SK-N-SH treated with all-trans-retinoic acid at 6 μM for 48 hours (cell line): ENCODE data around the gene DPH3.

Experiments used
- ARNTL ChIP-seq: fragments of 450-650 bp; formaldehyde crosslinking; IDR thresholded peaks from 2 replicates; pipeline ENCODE4 v1.5.0; 2020; ENCODE audit warnings: low read depth, mild to moderate bottlenecking, moderate library complexity, borderline replicate concordance
- CSDC2 ChIP-seq: fragments of 250-450 bp; sonication (Bioruptor Pico); IDR thresholded peaks from 2 replicates; pipeline ENCODE4 v1.5.0; 2020; ENCODE audit warnings: mild to moderate bottlenecking, moderate library complexity
- GLIS3 ChIP-seq: fragments of 250-450 bp; sonication (Bioruptor Pico); IDR thresholded peaks from 2 replicates; pipeline ENCODE4 v1.5.0; 2020; ENCODE audit warnings: mild to moderate bottlenecking, moderate library complexity
- ISL1 ChIP-seq: fragments of 250-450 bp; sonication (Bioruptor Pico); IDR thresholded peaks from 2 replicates; pipeline ENCODE4 v2.1.2; 2022; ENCODE audit warnings: mild to moderate bottlenecking, moderate library complexity
- PPARA ChIP-seq: fragments of 250-450 bp; sonication (Bioruptor Pico); IDR thresholded peaks from 2 replicates; pipeline ENCODE4 v1.5.0; 2020; ENCODE audit warnings: mild to moderate bottlenecking, borderline replicate concordance
- SNAI2 ChIP-seq: fragments of 250-450 bp; sonication (Bioruptor Pico); IDR thresholded peaks from 2 replicates; pipeline ENCODE4 v1.5.0; 2020; ENCODE audit warnings: mild to moderate bottlenecking, moderate library complexity
- ZFP30 ChIP-seq: fragments of 450-650 bp; formaldehyde crosslinking; IDR thresholded peaks from 2 replicates; pipeline ENCODE4 v1.5.0; 2022; ENCODE audit warnings: mild to moderate bottlenecking, moderate library complexity
- ZNF8 ChIP-seq: fragments of 450-650 bp; formaldehyde crosslinking; IDR thresholded peaks from 2 replicates; pipeline ENCODE4 v1.5.0; 2020; ENCODE audit warnings: mild to moderate bottlenecking, moderate library complexity
- TF ChIP-seq, protein P1 (sequence below): fragments of 250-450 bp; sonication (Bioruptor Pico); IDR thresholded peaks from 2 replicates; pipeline ENCODE4 v1.5.1; 2020; ENCODE audit warnings: low read depth, mild to moderate bottlenecking, moderate library complexity
- TF ChIP-seq, protein P2 (sequence below): fragments of 250-450 bp; sonication (Bioruptor Pico); IDR thresholded peaks from 2 replicates; pipeline ENCODE4 v1.8.0; 2020; ENCODE audit warnings: mild to moderate bottlenecking, moderate library complexity, borderline replicate concordance

DNA sequence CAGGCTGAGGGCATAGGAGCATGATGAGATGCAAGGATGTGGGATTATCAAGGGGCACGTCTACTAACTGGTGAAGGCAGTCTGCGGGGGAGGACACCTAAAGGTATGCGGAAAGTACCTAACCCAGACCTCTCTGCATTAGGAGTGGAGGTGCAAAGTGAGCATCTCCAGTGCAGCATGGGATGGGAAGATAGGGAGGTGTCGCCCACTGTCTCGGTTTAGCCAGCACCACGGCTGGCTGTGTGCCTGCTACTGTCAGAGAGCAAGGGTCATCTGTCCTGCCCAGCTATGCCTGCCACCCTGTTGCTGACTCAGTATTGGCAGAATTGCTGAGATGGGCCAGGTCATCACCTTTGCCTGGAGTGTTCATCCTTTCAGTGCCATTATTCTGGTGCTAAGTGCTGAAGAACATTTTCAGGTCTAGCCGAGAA lies 40.4 kb upstream of the DPH3 start:
- no peak for TF ChIP-seq ISL1 (CRISPR knock-in tag)
- no peak for TF ChIP-seq ZNF8 (CRISPR knock-in tag)
- no peak for TF ChIP-seq PPARA (CRISPR knock-in tag)
- TF ChIP-seq, protein P1, sequence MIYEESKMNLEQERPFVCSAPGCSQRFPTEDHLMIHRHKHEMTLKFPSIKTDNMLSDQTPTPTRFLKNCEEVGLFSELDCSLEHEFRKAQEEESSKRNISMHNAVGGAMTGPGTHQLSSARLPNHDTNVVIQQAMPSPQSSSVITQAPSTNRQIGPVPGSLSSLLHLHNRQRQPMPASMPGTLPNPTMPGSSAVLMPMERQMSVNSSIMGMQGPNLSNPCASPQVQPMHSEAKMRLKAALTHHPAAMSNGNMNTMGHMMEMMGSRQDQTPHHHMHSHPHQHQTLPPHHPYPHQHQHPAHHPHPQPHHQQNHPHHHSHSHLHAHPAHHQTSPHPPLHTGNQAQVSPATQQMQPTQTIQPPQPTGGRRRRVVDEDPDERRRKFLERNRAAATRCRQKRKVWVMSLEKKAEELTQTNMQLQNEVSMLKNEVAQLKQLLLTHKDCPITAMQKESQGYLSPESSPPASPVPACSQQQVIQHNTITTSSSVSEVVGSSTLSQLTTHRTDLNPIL (CRISPR knock-in tag): no peak
- TF ChIP-seq, protein P2, sequence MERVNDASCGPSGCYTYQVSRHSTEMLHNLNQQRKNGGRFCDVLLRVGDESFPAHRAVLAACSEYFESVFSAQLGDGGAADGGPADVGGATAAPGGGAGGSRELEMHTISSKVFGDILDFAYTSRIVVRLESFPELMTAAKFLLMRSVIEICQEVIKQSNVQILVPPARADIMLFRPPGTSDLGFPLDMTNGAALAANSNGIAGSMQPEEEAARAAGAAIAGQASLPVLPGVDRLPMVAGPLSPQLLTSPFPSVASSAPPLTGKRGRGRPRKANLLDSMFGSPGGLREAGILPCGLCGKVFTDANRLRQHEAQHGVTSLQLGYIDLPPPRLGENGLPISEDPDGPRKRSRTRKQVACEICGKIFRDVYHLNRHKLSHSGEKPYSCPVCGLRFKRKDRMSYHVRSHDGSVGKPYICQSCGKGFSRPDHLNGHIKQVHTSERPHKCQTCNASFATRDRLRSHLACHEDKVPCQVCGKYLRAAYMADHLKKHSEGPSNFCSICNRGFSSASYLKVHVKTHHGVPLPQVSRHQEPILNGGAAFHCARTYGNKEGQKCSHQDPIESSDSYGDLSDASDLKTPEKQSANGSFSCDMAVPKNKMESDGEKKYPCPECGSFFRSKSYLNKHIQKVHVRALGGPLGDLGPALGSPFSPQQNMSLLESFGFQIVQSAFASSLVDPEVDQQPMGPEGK: no peak
- TF ChIP-seq CSDC2 (CRISPR knock-in tag): no peak
- no peak for TF ChIP-seq ARNTL
- no peak for TF ChIP-seq SNAI2 (CRISPR knock-in tag)
- no peak for TF ChIP-seq ZFP30 (CRISPR knock-in tag)
- no peak for TF ChIP-seq GLIS3 (CRISPR knock-in tag)
